Kidney (tissue), 14 donors: ENCODE results near the gene CREB3L2. TPM values are rescaled to one million over a fixed set of nuclear protein-coding genes. Genes with fewer than 3 reads are reported as not detected.

Experiments
- DNase-seq, 5 donors: peaks; one replicate each; pipeline ENCODE4 v3.0.0-alpha.2; 2013 to 2020
- FAIRE-seq: peaks from 2 replicates; lab custom pipeline; 2012; peaks lifted over from hg19 to GRCh38; lab: Jason Lieb, UNC
- H3K27ac ChIP-seq, 2 donors: one replicate each; pipeline ENCODE4 v1.7.0; 2013; ENCODE audit warnings: low read depth in 2 of 2, low read length in 2 of 2, inconsistent platforms in 1 of 2
- H3K27me3 ChIP-seq: one replicate; pipeline ENCODE4 v1.7.1; 2013; ENCODE audit warnings: low read length, inconsistent platforms; ENCODE audit not compliant: control insufficient read depth, insufficient read depth
- H3K36me3 ChIP-seq, 3 donors: one replicate each; pipeline versions ENCODE4 v1.7.0 to v1.7.1; 2013; ENCODE audit warnings: low read length in 3 of 3, control low read depth in 1 of 3, inconsistent platforms in 1 of 3; ENCODE audit not compliant: insufficient read depth in 3 of 3, control insufficient read depth in 2 of 3
- H3K4me1 ChIP-seq, 3 donors: one replicate each; pipeline versions ENCODE4 v1.7.0 to v1.7.1; 2013; ENCODE audit warnings: low read length in 3 of 3, inconsistent platforms in 1 of 3, low read depth in 1 of 3; ENCODE audit not compliant: control insufficient read depth in 2 of 3, insufficient read depth in 2 of 3
- H3K4me3 ChIP-seq, 3 donors: one replicate each; pipeline versions ENCODE4 v1.7.0 to v1.8.1; 2013; ENCODE audit warnings: low read length in 3 of 3, control low read depth in 1 of 3, inconsistent platforms in 1 of 3
- H3K9ac ChIP-seq, 3 donors: one replicate each; pipeline versions ENCODE4 v1.7.0 to v1.7.1; 2013; ENCODE audit warnings: low read length in 3 of 3, control low read depth in 1 of 3, inconsistent platforms in 1 of 3
- H3K9me3 ChIP-seq, 3 donors: one replicate each; pipeline versions ENCODE4 v1.7.0 to v1.7.1; 2013; ENCODE audit warnings: low read length in 3 of 3, control low read depth in 1 of 3, inconsistent platforms in 1 of 3; ENCODE audit not compliant: control insufficient read depth in 2 of 3, insufficient read depth in 1 of 3
- intact Hi-C: fragments of 100-400 bp; cut with DNase I; formaldehyde crosslinking; loops from one replicate; pipeline ENCODE4 v1.11.1; 2022
- polyA plus RNA-seq: library from polyadenylated mRNA; stranded (reverse); fragments of 350-450 nt; fragmentation: Illumina TruSeq; extraction: RNeasy Lipid Tissue Mini Kit (QIAGEN cat#74804); gene quantifications from one replicate; pipeline ENCODE4 v1.2.3, GENCODE V29; 2014; ENCODE audit warnings: low read depth, low replicate concordance; ENCODE audit not compliant: insufficient read depth
- total RNA-seq: library from RNA; stranded (reverse); fragmentation: NEBNext Ultra II Directional; extraction: Animal tissue kit (Norgen Biotek cat#: 25700); gene quantifications from one replicate; pipeline ENCODE4 v1.2.1, GENCODE V29; 2021
- TF ChIP-seq, protein P1 (sequence below): IDR thresholded peaks from 3 replicates; pipeline ENCODE4 v1.5.1; 2012; ENCODE audit warnings: mild to moderate bottlenecking, moderate library complexity, borderline replicate concordance; ENCODE audit not compliant: insufficient read depth; ENCODE audit errors: extremely low read depth
- donor health status: control.
- donor health status: control.
- donor health status: control.
- donor health status: control.
- donor health status: control.
- donor health status: DM: yes; HTN: yes; CAD: no.
- donor health status: Normal renal cell carcinoma (clear cell type).

The CREB3L2 gene
- total and polyA plus RNA-seq, 2 donors from 2014 or later: 18.5 to 114 TPM

DNA sequence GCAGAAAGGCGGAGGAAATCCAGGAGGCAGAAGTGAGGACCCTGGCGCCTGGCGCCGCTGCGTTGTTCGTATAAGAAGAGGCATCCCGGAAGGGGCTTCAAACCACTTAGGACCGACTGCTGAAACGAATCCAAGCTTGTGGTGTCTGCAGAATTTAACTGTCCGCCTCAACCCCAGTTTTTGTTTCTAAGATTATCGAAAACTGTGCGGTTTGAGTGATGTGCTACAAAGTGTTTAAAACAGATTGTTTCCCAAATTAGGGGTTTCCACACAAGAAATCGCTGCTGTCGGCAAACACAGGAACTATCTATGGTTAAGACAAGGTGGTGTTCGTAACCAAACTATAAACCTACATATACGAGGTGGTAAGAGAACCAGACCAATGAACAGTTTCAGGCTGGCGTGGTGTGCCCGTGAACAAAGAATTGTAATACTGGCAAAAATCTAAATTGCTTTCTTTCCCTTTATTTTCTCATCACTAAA is 154.3 kb downstream of the CREB3L2 start:
- H3K4me3 ChIP-seq: no peak overlapping the region

DNA sequence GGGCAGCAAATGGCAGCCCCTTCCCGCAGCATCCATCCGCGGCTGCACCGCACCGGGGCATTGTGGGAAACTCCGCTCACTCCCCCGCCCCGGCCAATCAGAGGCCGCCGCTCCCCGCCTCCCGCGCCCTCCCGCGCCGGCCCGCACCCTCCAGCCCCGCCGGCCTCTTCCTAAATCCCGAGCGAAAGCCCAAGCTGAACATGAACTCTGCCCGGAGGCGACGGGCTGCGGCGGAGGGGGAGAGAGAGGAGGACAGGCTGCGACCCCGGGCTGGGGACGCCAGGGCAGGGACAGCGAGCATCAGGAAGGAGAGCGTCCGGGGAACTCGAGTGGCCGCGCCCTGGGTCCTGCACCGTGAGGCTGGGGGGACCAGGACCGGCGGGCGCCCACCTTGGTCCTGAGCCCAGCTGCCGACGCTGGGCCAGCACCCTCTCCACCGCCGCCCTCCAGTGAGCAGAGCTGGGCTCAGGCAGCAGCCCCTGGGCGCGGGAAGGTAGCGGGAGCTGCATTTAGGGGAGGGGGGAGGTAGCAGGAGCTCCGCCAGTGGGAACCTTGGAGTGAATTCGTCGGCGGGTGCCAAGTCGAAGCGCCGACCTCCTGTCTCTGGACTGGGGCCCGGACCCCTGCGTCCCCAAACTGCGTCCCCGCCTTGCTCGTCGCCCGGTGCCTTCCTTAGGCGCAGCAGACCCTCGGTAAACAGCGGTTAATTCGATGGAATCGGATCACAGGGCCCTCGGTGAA is 154.9 kb downstream of the CREB3L2 start, which contains the start of gene DGKI:
Gene DGKI, minus strand, starts transcription at position 148 of the 741 bp plus-strand sequence.
- H3K9me3 ChIP-seq: no peaks in the 10 kb centered on the region
- peaks cover 9% of the 10 kb centered on the region for H3K27me3 ChIP-seq
- no peak within 1 kb of the TSS for H3K27ac ChIP-seq
- H3K4me1 ChIP-seq: peaks cover 0 to 3% (median 0%) of the 10 kb centered on the region in 3 donors
- no peaks in the 10 kb centered on the region for H3K36me3 ChIP-seq
- no peak for FAIRE-seq
- peak within 1 kb of the TSS in 2 of 3 donors; percentile 39 to 49 for H3K4me3 ChIP-seq
- H3K9ac ChIP-seq: no peak within 1 kb of the TSS
- TF ChIP-seq, protein P1, sequence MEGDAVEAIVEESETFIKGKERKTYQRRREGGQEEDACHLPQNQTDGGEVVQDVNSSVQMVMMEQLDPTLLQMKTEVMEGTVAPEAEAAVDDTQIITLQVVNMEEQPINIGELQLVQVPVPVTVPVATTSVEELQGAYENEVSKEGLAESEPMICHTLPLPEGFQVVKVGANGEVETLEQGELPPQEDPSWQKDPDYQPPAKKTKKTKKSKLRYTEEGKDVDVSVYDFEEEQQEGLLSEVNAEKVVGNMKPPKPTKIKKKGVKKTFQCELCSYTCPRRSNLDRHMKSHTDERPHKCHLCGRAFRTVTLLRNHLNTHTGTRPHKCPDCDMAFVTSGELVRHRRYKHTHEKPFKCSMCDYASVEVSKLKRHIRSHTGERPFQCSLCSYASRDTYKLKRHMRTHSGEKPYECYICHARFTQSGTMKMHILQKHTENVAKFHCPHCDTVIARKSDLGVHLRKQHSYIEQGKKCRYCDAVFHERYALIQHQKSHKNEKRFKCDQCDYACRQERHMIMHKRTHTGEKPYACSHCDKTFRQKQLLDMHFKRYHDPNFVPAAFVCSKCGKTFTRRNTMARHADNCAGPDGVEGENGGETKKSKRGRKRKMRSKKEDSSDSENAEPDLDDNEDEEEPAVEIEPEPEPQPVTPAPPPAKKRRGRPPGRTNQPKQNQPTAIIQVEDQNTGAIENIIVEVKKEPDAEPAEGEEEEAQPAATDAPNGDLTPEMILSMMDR: no peak
- intact Hi-C loops: no loop called here
- DNase-seq: peak; percentile 27 to 76 (median 48)

More for the DNA sequence above, 154.3 kb downstream of the CREB3L2 start:
- DNase-seq: peak in 2 of 5 donors; percentile 19 to 24
- Histone ChIP-seq H3K4me1 (peaks cover 0 to 3% (median 0%) of the 10 kb centered on the region in 3 donors), H3K9ac (no peak overlapping the region), H3K27ac (no peak overlapping the region), H3K9me3 (no peaks in the 10 kb centered on the region), H3K27me3 (peaks cover 9% of the 10 kb centered on the region), H3K36me3 (no peaks in the 10 kb centered on the region)
- no peak for FAIRE-seq
- TF ChIP-seq, protein P1: no peak
- intact Hi-C loops: no loop called here

DNA sequence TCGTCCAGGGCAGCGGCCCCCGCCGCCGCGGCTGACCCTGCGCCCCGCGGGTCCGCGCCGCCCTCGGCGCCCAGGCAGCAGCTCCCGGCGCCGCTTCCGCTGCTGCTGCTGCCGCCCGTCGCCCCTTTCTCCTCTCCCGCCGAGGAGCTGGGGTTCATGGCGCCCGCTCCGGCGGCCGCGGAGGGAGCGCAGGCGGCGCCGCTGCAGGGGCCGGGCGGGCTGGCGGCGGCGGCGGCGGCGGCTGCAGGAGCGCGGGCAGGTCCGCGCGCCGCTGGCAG is 155.4 kb downstream of the CREB3L2 start:
- Histone ChIP-seq H3K27ac (no peak overlapping the region), H3K4me3 (peak overlapping the region in 1 of 3 donors; percentile 39), H3K9ac (no peak overlapping the region), H3K36me3 (no peaks in the 10 kb centered on the region), H3K4me1 (peaks cover 0 to 3% (median 0%) of the 10 kb centered on the region in 3 donors), H3K27me3 (peaks cover 9% of the 10 kb centered on the region), H3K9me3 (no peaks in the 10 kb centered on the region)
- DNase-seq (no peak), FAIRE-seq (no peak)
- intact Hi-C loops: no loop called here
- TF ChIP-seq, protein P1: no peak
